GM12865 (cell line): Measurements from ENCODE around the gene MRPL14.
"Not testable (repeated sequence)": the region's sequence is repeated elsewhere in the genome, so short reads cannot be mapped to it uniquely, and the experiment has no call there.

ENCODE experiments used
- DNase-seq: peaks from one replicate; pipeline ENCODE4 v3.0.0; 2010; ENCODE audit warnings: low read depth
- H3K4me3 ChIP-seq: 2 replicates; pipeline ENCODE4 v1.5.1; 2011; ENCODE audit warnings: mild to moderate bottlenecking, low read depth, low read length, control low read depth
- CTCF ChIP-seq: IDR thresholded peaks from 2 replicates; pipeline ENCODE4 v1.5.1; 2011; ENCODE audit warnings: low read length, control low read depth, low read depth, inconsistent platforms; ENCODE audit not compliant: insufficient read depth; ENCODE audit errors: missing control alignments

The MRPL14 gene

GRCh38 chr6:44149369-44150012, 22.2 kb upstream of the MRPL14 start:
- no peak overlapping the region for H3K4me3 ChIP-seq
- TF ChIP-seq CTCF = no peak
- DNase-seq = no peak

GRCh38 chr6:44148306-44148705, 21.1 kb upstream of the MRPL14 start:
- DNase-seq = no peak
- no peak overlapping the region for H3K4me3 ChIP-seq
- TF ChIP-seq CTCF = no peak

- no peak overlapping the region for H3K4me3 ChIP-seq
- DNase-seq = no peak
- no peak for TF ChIP-seq CTCF
Measured at GRCh38 chr6:44147256-44147655, 20.0 kb upstream of the MRPL14 start.

- H3K4me3 ChIP-seq = no peak overlapping the region
Measured at GRCh38 chr6:44146685-44147084, 19.4 kb upstream of the MRPL14 start.

GRCh38 chr6:44145839-44146238, 18.6 kb upstream of the MRPL14 start:
- DNase-seq = no peak
- TF ChIP-seq CTCF = no peak
- no peak overlapping the region for H3K4me3 ChIP-seq

More at GRCh38 chr6:44146685-44147084, 19.4 kb upstream of the MRPL14 start:
- no peak for TF ChIP-seq CTCF
- no peak for DNase-seq

GRCh38 chr6:44144536-44144935, 17.3 kb upstream of the MRPL14 start:
- DNase-seq = not testable (repeated sequence)

GRCh38 chr6:44143731-44144130, 16.5 kb upstream of the MRPL14 start:
- no peak for TF ChIP-seq CTCF
- no peak for DNase-seq
- H3K4me3 ChIP-seq = no peak overlapping the region

More at GRCh38 chr6:44144536-44144935, 17.3 kb upstream of the MRPL14 start:
- not testable (repeated sequence) for H3K4me3 ChIP-seq
